HAP-1 (cell line): ENCODE results near the gene ZCCHC13.
"Not testable (repeated sequence)": the region's sequence is repeated elsewhere in the genome, so short reads cannot be mapped to it uniquely, and the experiment has no call there.

ENCODE experiments used
- DNase-seq, 2 experiments: peaks; one replicate each; pipeline ENCODE4 v3.0.0-alpha.2; 2016 to 2020; ENCODE audit warnings: low spot score in 2 of 2
- H3K27me3 ChIP-seq: fragments of 250-450 bp; sonication (Bioruptor Pico); 2 replicates; pipeline ENCODE4 v1.5.1; 2020; ENCODE audit warnings: low read depth, mild to moderate bottlenecking, moderate library complexity
- H3K36me3 ChIP-seq: fragments of 250-450 bp; sonication (Bioruptor Pico); replicated peaks from 2 replicates; pipeline ENCODE4 v1.5.1; 2020; ENCODE audit warnings: mild to moderate bottlenecking
- H3K4me1 ChIP-seq: fragments of 250-450 bp; sonication (Bioruptor Pico); 2 replicates; pipeline ENCODE4 v1.5.1; 2020; ENCODE audit warnings: mild to moderate bottlenecking
- H3K4me3 ChIP-seq: fragments of 250-450 bp; sonication (Bioruptor Pico); 2 replicates; pipeline ENCODE4 v1.5.1; 2020; ENCODE audit warnings: mild to moderate bottlenecking, moderate library complexity
- H3K9me3 ChIP-seq: fragments of 250-450 bp; sonication (Bioruptor Pico); 2 replicates; pipeline ENCODE4 v1.5.1; 2020; ENCODE audit warnings: mild to moderate bottlenecking, moderate library complexity
- in situ Hi-C: fragments of 300-500 bp; cut with MboI; formaldehyde crosslinking; loops from 3 replicates; pipeline ENCODE4 v1.14.3; 2020; ENCODE audit warnings: low sequenced_read_pairs, inconsistent platforms, mixed read lengths

Gene ZCCHC13

DNA sequence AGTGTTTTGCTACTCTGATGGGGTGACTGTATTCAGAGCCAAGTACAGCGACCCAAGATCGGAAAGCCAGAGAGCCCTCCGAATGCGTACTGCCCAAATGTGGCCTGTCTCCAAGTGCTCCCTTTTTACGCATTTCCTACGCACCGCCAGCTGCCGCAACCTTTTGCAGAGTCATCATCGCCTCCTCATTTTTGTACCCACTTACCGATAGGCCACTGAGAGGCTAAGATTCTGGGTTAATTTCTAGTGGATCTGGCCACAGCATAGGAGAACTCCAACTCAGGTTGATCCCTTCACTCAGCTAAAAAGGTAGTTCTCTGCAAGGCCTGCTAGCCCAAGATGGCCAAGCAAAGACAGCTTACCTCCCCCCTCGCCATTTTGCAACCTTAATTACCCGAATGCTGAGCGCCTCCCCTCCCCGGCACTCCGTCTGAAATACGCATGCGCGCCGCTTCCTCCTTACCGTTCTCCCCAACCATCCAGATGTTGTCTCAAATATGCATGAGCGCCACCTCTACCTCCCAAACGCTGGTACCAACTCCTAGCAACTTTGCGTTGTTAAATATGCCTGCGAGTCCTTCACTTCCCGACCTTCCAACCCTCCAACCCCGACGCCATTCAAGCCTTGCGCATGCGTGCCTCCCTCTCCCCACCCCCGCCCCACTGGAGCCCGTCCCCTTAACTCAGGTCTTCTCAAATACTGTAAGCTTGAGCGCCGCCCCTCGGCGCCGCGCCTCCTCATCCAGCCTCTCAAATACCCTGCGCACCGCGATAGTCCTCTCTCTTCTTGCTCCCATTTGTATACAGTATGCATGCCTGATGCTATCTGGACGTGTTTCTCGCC, 11.8 kb upstream of the ZCCHC13 start:
- Histone ChIP-seq H3K36me3 (peaks cover 18% of the 10 kb centered on the region), H3K9me3 (no peaks in the 10 kb centered on the region), H3K4me3 (peak overlapping the region; percentile 69), H3K4me1 (peaks cover 13% of the 10 kb centered on the region), H3K27me3 (no peaks in the 10 kb centered on the region)
- peak; percentile 92 to 95 for DNase-seq
- in situ Hi-C loops, result no loop called here

DNA sequence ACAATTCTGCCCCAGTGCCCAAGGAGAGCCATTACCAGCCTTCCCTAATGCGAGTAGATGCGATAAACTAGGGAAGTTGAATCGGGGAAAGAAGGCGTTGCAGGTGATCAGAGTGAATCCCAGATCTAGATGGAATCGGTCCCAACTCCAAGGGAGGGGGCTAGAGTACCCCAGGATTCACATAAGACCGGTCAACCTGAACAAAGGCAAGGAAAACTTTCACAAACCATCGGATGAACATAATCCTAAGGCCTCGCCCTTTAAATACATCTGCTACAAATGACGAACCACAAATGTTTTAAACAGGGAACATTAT, 11.2 kb upstream of the ZCCHC13 start:
- Histone ChIP-seq H3K9me3 (no peaks in the 10 kb centered on the region), H3K4me1 (peaks cover 11% of the 10 kb centered on the region), H3K4me3 (peak overlapping the region; percentile 69), H3K36me3 (peaks cover 14% of the 10 kb centered on the region), H3K27me3 (no peaks in the 10 kb centered on the region)
- in situ Hi-C loops, result no loop called here
- DNase-seq, result no peak

DNA sequence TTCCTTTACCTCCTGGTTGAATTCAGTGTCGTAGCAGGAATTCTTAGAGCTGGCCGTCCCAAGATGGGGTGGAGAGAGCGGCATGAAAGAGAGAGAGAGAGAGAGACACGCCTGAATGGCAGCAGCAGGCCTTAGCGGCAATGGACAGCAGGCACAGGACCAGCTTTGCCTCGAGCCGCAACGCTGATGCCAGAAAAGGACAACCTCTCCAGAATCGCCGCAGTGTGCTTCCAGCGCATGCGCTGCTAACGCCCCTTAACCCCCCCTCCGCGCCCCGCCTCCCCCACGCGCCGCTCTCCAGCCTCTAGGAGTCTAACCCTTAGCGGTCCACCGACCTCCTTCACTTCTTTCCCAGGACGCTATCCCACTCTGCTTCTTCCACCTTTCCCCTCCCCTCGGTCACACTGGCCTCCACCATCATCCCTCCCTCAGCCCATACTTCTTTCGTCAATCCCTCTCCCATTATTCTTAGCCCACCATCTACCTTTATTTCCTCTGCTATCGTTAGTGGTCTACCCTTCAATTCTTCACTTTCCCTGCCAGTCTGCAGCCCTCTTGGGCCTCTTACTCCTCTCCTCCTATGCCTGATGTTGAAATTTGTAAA, 10.5 kb upstream of the ZCCHC13 start:
- Histone ChIP-seq H3K36me3 (peaks cover 7% of the 10 kb centered on the region), H3K4me1 (peaks cover 6% of the 10 kb centered on the region; the same call in 1 of the 2 replicates), H3K4me3 (peak overlapping the region; percentile 69), H3K27me3 (no peaks in the 10 kb centered on the region), H3K9me3 (no peaks in the 10 kb centered on the region)
- DNase-seq, result peak; percentile 89 to 91
- in situ Hi-C loops, result no loop called here

DNA sequence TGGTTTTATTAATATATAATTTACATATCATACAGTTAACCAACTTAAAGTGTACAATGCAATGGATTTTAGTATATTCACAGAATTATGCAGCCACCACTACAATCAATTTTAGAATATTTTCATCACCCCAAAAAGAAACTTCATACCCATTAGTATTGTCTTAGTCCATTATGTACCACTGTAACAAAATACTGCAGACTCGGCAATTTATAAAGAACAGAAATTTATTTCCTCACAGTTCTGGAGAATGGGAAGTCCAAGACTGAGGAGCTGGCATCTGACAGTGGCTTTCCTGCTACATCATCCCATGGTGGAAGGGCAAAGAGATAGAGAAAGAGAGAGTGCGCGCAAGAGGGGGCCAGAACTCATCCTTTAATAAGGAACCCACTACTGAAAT, 8.9 kb upstream of the ZCCHC13 start:
- H3K9me3 ChIP-seq, result no peaks in the 10 kb centered on the region
- no peak for DNase-seq
- H3K36me3 ChIP-seq, result peaks cover 6% of the 10 kb centered on the region
- in situ Hi-C loops, result no loop called here
- H3K4me1 ChIP-seq, result no peaks in the 10 kb centered on the region; the same call in 1 of the 2 replicates
- H3K4me3 ChIP-seq, result no peak overlapping the region
- H3K27me3 ChIP-seq, result no peaks in the 10 kb centered on the region

DNA sequence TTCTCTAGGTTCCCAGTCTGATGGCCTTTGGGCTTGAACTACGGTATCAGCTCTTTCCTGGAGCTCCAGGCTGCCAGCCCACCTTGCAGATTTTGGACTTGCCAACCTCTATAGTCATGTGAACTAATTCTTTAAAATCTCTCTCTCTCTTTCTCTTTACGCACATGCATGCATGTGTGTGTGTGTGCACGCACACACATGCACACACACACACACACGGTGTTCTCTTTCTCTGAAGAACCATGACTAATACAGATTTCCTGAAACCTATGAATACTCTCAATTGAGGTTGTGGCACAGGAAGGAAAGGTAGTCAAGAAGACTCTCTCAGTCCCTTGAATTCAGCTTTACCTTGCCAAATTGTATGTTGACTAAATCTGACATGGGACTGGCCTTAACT, 6.2 kb upstream of the ZCCHC13 start:
- Histone ChIP-seq H3K9me3 (no peaks in the 10 kb centered on the region), H3K27me3 (no peaks in the 10 kb centered on the region), H3K4me1 (no peaks in the 10 kb centered on the region; the same call in 1 of the 2 replicates), H3K36me3 (no peaks in the 10 kb centered on the region), H3K4me3 (no peak overlapping the region)
- in situ Hi-C loops, result no loop called here
- DNase-seq, result no peak

DNA sequence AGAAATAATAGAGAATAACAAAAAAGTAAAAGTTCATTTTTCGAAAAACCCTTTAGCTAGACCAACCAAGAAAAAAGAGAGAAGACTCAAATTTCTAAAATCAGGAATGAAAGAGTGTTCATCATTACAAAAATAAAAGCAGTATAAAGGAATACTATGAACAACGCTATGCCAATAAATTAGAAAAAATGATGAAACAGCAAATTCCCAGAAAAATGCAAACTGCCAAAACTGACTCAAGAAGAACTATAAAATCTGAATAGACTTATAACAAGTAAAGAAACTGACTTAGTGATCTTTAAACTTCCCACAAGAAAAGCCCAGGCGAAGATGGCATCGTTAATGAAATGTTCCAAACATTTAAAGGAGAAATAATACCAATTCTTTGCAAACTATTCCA, 3.1 kb upstream of the ZCCHC13 start:
- Histone ChIP-seq H3K4me1 (no peaks in the 10 kb centered on the region), H3K36me3 (no peaks in the 10 kb centered on the region), H3K9me3 (no peaks in the 10 kb centered on the region), H3K27me3 (no peaks in the 10 kb centered on the region), H3K4me3 (no peak overlapping the region)
- no peak for DNase-seq
- in situ Hi-C loops, result no loop called here

DNA sequence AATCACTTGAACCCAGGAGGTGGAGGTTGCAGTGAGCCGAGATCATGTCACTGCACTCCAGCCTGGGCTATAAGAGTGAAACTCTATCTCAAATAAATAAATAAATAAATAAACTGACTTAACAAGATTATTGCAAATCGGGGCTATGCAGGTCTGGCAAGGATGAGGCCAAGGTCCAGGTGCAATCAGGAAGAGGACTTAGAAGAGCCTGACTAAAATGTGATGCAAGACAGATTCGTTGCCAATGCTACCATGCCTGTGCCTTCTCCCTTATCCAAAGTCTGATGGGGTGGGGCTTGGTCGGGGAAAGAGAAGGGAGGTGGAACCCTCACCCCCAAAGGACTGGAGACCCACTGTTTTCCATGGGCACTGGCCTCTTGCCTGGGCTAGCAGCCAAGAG, 14.7 kb downstream of the ZCCHC13 start:
- H3K27me3 ChIP-seq, result no peaks in the 10 kb centered on the region
- in situ Hi-C loops, result no loop called here
- no peaks in the 10 kb centered on the region for H3K4me1 ChIP-seq
- no peaks in the 10 kb centered on the region for H3K9me3 ChIP-seq
- no peaks in the 10 kb centered on the region for H3K36me3 ChIP-seq
- no peak for DNase-seq
- H3K4me3 ChIP-seq, result no peak overlapping the region

DNA sequence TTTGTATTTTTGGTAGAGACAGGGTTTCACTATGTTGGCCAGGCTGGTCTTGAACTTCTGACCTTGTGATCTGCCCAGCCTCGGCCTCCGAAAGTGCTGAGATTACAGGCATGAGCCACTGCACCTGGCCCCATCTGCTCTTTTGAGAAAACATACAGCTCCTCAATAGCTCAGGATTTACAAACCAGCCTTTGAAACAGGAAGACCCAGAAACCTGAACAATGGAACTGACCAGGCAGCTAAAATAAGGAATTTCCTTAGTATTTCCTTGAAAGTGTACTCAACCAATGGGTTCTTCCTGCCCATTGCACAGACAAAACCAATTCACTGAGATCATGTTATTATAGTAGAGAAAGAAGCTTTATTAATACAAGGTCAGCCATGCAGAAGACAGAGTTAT, 15.3 kb downstream of the ZCCHC13 start:
- H3K4me3 ChIP-seq, H3K36me3 ChIP-seq, DNase-seq, in situ Hi-C loops, H3K9me3 ChIP-seq, H3K4me1 ChIP-seq, H3K27me3 ChIP-seq: not testable (repeated sequence)

DNA sequence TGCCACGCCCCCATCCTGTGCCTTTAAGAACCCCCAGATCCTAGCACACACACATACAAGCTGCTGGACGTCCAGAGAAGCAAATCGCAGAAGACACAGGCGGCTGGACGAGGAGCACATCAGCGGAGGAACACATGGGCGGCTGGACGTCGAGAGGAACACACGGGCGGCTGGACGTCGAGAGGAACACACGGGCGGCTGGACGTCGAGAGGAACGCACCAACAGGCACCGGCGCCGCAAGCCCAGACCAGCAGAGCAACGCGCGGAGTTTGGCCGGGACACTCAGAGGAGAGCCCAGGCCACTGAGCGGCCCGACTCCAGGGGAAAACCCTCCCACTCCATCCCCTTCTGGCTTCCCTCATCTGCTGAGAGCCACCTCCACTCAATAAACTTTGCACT, 17.2 kb downstream of the ZCCHC13 start:
- Histone ChIP-seq H3K9me3 (no peaks in the 10 kb centered on the region), H3K27me3 (no peaks in the 10 kb centered on the region), H3K36me3 (no peaks in the 10 kb centered on the region), H3K4me1 (peaks cover 4% of the 10 kb centered on the region), H3K4me3 (no peak overlapping the region)
- no peak for DNase-seq
- in situ Hi-C loops, result no loop called here

DNA sequence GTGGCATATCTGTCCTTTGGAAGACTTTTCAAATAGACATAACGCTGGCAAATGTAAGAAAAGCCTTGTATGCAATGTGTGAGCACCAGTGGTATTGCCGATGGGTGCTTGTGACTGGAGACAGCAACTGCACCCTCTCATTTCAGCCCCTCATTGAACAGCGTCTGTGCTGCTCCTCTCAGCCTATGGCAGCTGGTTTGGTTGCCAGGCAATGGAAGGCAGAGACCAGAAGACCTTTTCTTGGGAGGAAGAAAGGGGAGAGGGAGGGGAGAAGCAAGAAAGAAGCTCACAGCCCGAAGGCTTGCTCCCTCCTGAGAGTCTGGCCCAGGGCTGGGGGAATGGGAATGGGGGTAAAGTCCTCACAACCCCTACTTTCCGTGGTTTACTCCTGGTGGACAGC, 20.2 kb downstream of the ZCCHC13 start:
- no peak for DNase-seq
- Histone ChIP-seq H3K4me3 (no peak overlapping the region), H3K27me3 (no peaks in the 10 kb centered on the region), H3K4me1 (peaks cover 4% of the 10 kb centered on the region), H3K36me3 (no peaks in the 10 kb centered on the region), H3K9me3 (no peaks in the 10 kb centered on the region)
- in situ Hi-C loops, result no loop called here

DNA sequence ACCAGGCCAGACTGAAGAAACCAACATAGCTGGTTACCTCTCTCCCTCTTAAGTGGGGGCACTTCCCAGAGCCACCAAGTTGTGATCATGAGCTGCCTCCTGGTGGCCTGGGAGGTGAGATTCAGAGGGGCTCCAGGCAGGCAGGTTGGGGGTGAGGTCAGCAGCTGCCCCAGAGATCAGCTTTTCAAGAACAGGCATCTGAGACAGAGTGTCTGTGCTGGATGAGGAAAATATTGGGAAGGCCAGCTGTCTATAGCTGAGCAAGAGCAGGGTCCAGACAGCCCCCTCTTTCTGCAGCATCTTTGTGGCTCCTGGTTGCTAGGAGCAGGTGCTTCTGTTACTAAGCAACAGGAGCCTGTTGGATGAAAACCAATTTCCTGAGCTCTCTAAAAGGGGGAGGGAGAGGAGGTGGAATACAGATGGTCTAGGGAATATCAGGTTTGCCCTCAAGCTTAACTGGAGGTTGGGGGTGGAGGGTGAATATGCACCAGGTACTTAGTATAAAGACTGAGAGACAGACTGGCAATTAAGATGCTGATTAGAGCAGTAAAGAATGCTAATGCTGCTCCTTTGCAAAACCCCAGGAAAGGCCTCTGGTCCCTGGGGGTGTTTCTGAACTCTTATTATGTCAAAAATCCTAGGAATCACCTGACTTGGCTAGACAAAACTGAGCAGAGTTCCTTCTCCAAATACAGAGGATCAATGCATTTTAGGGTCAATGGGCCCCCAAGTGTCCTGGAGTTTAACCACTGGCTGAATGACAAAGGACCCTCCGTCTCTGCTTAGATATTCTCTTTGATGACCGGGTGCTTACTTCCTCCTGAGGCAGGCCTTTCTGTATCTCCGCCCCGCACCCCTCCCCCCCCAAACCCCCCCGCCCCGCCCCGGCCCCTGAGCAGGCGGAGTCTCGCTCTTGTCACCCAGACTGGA, 21.4 kb downstream of the ZCCHC13 start:
- H3K9me3 ChIP-seq, result no peaks in the 10 kb centered on the region
- in situ Hi-C loops, result loop anchor here (25.0 kb wide), 1 partner anchor 463 kb away; the partner anchor contains the start of gene XIST
- no peaks in the 10 kb centered on the region for H3K36me3 ChIP-seq
- no peak overlapping the region for H3K4me3 ChIP-seq
- H3K4me1 ChIP-seq, result peaks cover 4% of the 10 kb centered on the region
- no peaks in the 10 kb centered on the region for H3K27me3 ChIP-seq
- peak; percentile 67 to 76 for DNase-seq

DNA sequence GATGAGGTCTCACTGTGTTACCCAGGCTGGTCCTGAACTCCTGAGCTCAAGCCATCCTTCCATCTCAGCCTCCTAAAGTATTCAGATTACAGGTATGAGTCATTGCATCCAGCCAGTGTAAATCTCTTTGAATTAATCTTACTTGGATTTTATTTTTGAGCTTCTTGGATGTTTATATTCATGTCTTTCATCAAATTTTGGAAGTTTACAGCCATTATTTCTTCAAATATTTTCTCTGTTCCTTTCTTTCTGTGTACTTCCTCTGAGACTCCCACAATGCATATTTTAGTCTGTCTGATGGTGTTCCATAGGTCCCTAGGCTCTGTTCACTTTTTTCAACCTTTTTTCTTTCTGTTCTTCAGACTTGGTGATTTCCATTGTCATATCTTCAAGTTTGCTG, 34.9 kb downstream of the ZCCHC13 start:
- H3K4me1 ChIP-seq, result no peaks in the 10 kb centered on the region; the same call in 1 of the 2 replicates
- no peak for DNase-seq
- no peaks in the 10 kb centered on the region for H3K27me3 ChIP-seq
- no peak overlapping the region for H3K4me3 ChIP-seq
- in situ Hi-C loops, result loop anchor here (25.0 kb wide), 1 partner anchor 477 kb away; the partner anchor contains the start of gene XIST
- H3K36me3 ChIP-seq, result no peaks in the 10 kb centered on the region
- H3K9me3 ChIP-seq, result 0 out of 2 replicates have a peak, but pooled peaks cover 3% of the 10 kb centered on the region

DNA sequence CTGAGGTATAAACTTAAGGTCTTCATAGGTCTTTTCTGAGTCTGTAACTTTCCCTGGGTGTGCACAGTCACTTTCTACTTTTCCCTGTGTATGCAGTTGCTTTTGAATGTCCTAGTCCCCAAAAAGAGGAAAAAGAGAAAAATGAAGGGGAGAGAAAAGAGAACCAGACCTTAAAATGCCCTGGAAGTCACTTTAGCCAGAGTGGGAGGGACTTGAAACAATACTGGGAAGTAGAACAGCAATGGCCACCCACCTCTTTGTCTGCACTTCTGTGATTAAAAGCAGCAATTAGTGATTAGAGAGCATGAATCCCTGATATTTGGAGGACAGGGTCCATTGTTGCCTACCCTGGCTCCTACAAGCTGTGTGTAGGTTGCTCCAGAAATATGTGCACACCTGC, 36.1 kb downstream of the ZCCHC13 start:
- Histone ChIP-seq H3K9me3 (0 out of 2 replicates have a peak, but pooled peaks cover 3% of the 10 kb centered on the region), H3K27me3 (no peaks in the 10 kb centered on the region), H3K36me3 (no peaks in the 10 kb centered on the region), H3K4me3 (no peak overlapping the region), H3K4me1 (no peaks in the 10 kb centered on the region; the same call in 1 of the 2 replicates)
- no peak for DNase-seq
- in situ Hi-C loops, result loop anchor here (25.0 kb wide), 1 partner anchor 478 kb away; the partner anchor contains the start of gene XIST
